Measurements from ENCODE around the gene FOXP1. TPM values are rescaled to one million over a fixed set of nuclear protein-coding genes. Genes with fewer than 3 reads are reported as not detected.

FOXP1 gene
- total and polyA plus RNA-seq, 2 of the 8 experiments (the other 6 are each of a cell fraction or from before 2014, with no cell fraction given): 13.9 to 25.4 TPM

GRCh38 chr3:71238355-71238757, 345.2 kb downstream of the FOXP1 start:
- TF ChIP-seq, protein P1, sequence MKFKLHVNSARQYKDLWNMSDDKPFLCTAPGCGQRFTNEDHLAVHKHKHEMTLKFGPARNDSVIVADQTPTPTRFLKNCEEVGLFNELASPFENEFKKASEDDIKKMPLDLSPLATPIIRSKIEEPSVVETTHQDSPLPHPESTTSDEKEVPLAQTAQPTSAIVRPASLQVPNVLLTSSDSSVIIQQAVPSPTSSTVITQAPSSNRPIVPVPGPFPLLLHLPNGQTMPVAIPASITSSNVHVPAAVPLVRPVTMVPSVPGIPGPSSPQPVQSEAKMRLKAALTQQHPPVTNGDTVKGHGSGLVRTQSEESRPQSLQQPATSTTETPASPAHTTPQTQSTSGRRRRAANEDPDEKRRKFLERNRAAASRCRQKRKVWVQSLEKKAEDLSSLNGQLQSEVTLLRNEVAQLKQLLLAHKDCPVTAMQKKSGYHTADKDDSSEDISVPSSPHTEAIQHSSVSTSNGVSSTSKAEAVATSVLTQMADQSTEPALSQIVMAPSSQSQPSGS (IDR thresholded peaks at IDR 0.05; ENCODE audit: low read length): no peak
- TF ChIP-seq SP4 (IDR thresholded peaks at IDR 0.05; ENCODE audit: low read length): no peak
- no peak for TF ChIP-seq RBBP5 (IDR thresholded peaks at IDR 0.05; ENCODE audit: borderline replicate concordance, low read depth, low read length)
- TF ChIP-seq BRCA1 (IDR thresholded peaks at IDR 0.05; ENCODE audit: low read depth, low read length): no peak
- TF ChIP-seq JUN (IDR thresholded peaks at IDR 0.05; ENCODE audit: low read depth, low read length): no peak
- Histone ChIP-seq H2BK20ac (ENCODE audit: low read length) (no peak overlapping the region), H3K36me3 (ENCODE audit: control insufficient read depth in 2 of 4, insufficient read depth in 4 of 4, low read length in 3 of 4) (no peaks in the 10 kb centered on the region), H3K14ac (ENCODE audit: insufficient read length) (no peak overlapping the region), H3K4me2 (ENCODE audit: insufficient read depth in 1 of 2, low read depth in 2 of 2, low read length in 2 of 2) (no peak overlapping the region), H3K56ac (replicated peaks; ENCODE audit: insufficient read length, low read depth, low read length) (no peak overlapping the region), H2BK15ac (ENCODE audit: low read length) (no peak overlapping the region), H4K91ac (replicated peaks; ENCODE audit: insufficient read length, low read length) (no peak overlapping the region), H3K18ac (ENCODE audit: extremely low read depth, low read length) (no peak overlapping the region), H3K4me3 (ENCODE audit: extremely low read depth in 1 of 4, insufficient read depth in 2 of 4, low read depth in 3 of 4, low read length in 4 of 4) (no peak overlapping the region), H4K5ac (ENCODE audit: insufficient read length, low read depth, low read length) (no peak overlapping the region), H2AK5ac (ENCODE audit: low read depth, low read length) (no peak overlapping the region), H4K8ac (ENCODE audit: extremely low read depth, insufficient read depth, low read length) (no peak overlapping the region), H3K27ac (ENCODE audit: low read depth, low read length) (no peak overlapping the region; the same call in 1 of the 2 replicates), H3K27me3 (replicated peaks in 1 of 4; ENCODE audit: control insufficient read depth in 3 of 4, extremely low read depth in 1 of 4, insufficient read depth in 3 of 4, low read length in 3 of 4) (no peaks in the 10 kb centered on the region), H2BK5ac (ENCODE audit: low read depth, low read length) (no peak overlapping the region), H3K9ac (replicated peaks in 1 of 4; ENCODE audit: extremely low read depth in 1 of 4, low read depth in 3 of 4, low read length in 3 of 4) (no peak overlapping the region), H3K23ac (ENCODE audit: insufficient read length) (no peak overlapping the region), H3K79me1 (ENCODE audit: low read depth, low read length) (no peaks in the 10 kb centered on the region), H2BK120ac (replicated peaks; ENCODE audit: low read depth, low read length) (no peak overlapping the region), H3K79me2 (ENCODE audit: control insufficient read depth in 1 of 2, insufficient read depth in 2 of 2, low read length in 2 of 2) (peaks cover 0 to 32% of the 10 kb centered on the region in 2 experiments; a peak in 2 of 4 replicates), H2AFZ (ENCODE audit: low read length) (no peak overlapping the region), H2BK12ac (ENCODE audit: low read depth, low read length) (no peak overlapping the region), H4K20me1 (replicated peaks in 1 of 2; ENCODE audit: control insufficient read depth in 1 of 2, insufficient read depth in 2 of 2, low read length in 2 of 2) (no peaks in the 10 kb centered on the region), H3K4me1 (replicated peaks in 1 of 4; ENCODE audit: control insufficient read depth in 3 of 4, insufficient read depth in 4 of 4, low read length in 3 of 4) (peaks cover 0 to 9% (median 8%) of the 10 kb centered on the region in 4 experiments; a peak in 4 of 7 replicates), H3K9me3 (ENCODE audit: insufficient read depth in 2 of 2, low read depth in 1 of 2, low read length in 1 of 2) (no peaks in the 10 kb centered on the region), H3K23me2 (ENCODE audit: low read depth, low read length) (no peaks in the 10 kb centered on the region), H3K4ac (replicated peaks; ENCODE audit: insufficient read length, low read depth, low read length) (no peak overlapping the region)
- ChIA-PET CTCF (ENCODE audit: partially characterized antibody) (interaction anchor here (0.9 kb wide), 1 partner anchor 20 kb away, joined by 3 read pairs; no protein-coding TSS in a partner anchor), POLR2A (ENCODE audit: partially characterized antibody) (no interaction called here)
- DNase-seq (ENCODE audit: low read depth in 1 of 2, low spot score in 2 of 2) (no peak), FAIRE-seq (no peak)
- WGBS, 2 experiments (ENCODE audit: extremely low coverage in 1 of 2, insufficient coverage in 1 of 2, insufficient read length in 1 of 2, insufficient replicate concordance in 2 of 2, low coverage in 1 of 2, low lambda C conversion rate in 2 of 2, missing lambda C conversion rate in 1 of 2): 93% methylated on average over 4 of the region's 4 CpGs; no CpG with 5 or more reads in 1 of the 2 experiments

Data from H1 (cell line).